ENCODE data around the gene TMUB1. TPM values are rescaled to one million over a fixed set of nuclear protein-coding genes. Genes with fewer than 3 reads are reported as not detected.

The TMUB1 gene
- total RNA-seq, 2 donors from 2014 or later: 25.7 to 35.2 TPM

DNA sequence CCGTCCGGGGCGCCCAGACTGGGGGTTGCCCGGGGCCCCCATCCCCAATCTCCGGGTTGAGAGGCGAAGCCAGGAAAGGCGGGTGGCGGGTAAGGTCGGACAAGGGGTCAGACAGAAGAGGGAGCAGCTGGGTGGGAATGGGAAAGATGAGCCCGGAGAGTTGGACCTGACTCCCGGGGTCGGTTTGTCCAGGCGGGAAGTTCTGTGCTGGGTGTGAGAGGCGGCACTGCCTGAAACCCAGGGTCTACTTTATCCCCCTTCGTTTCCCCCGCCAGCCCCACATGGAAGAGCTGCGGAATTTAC, 23.2 kb downstream of the TMUB1 start:
- H3K9me3 ChIP-seq: no peaks in the 10 kb centered on the region
- TF ChIP-seq, protein P1, sequence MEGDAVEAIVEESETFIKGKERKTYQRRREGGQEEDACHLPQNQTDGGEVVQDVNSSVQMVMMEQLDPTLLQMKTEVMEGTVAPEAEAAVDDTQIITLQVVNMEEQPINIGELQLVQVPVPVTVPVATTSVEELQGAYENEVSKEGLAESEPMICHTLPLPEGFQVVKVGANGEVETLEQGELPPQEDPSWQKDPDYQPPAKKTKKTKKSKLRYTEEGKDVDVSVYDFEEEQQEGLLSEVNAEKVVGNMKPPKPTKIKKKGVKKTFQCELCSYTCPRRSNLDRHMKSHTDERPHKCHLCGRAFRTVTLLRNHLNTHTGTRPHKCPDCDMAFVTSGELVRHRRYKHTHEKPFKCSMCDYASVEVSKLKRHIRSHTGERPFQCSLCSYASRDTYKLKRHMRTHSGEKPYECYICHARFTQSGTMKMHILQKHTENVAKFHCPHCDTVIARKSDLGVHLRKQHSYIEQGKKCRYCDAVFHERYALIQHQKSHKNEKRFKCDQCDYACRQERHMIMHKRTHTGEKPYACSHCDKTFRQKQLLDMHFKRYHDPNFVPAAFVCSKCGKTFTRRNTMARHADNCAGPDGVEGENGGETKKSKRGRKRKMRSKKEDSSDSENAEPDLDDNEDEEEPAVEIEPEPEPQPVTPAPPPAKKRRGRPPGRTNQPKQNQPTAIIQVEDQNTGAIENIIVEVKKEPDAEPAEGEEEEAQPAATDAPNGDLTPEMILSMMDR (IDR thresholded peaks at IDR 0.05): no peak
- peak overlapping the region; percentile 98 for H3K4me3 ChIP-seq
- H3K27me3 ChIP-seq (replicated peaks; ENCODE audit: insufficient read depth): no peaks in the 10 kb centered on the region
- ATAC-seq (ENCODE audit: insufficient number of reproducible peaks, low FRiP score, low read depth) (no peak), DNase-seq (ENCODE audit: low spot score) (no peak)
- peak overlapping the region; percentile 43 to 97 for H3K27ac ChIP-seq
- H3K4me1 ChIP-seq (ENCODE audit: control insufficient read depth in 1 of 2, low read depth in 2 of 2): peaks cover 37 to 56% of the 10 kb centered on the region in 2 donors
- peaks cover 6% of the 10 kb centered on the region for H3K36me3 ChIP-seq

DNA sequence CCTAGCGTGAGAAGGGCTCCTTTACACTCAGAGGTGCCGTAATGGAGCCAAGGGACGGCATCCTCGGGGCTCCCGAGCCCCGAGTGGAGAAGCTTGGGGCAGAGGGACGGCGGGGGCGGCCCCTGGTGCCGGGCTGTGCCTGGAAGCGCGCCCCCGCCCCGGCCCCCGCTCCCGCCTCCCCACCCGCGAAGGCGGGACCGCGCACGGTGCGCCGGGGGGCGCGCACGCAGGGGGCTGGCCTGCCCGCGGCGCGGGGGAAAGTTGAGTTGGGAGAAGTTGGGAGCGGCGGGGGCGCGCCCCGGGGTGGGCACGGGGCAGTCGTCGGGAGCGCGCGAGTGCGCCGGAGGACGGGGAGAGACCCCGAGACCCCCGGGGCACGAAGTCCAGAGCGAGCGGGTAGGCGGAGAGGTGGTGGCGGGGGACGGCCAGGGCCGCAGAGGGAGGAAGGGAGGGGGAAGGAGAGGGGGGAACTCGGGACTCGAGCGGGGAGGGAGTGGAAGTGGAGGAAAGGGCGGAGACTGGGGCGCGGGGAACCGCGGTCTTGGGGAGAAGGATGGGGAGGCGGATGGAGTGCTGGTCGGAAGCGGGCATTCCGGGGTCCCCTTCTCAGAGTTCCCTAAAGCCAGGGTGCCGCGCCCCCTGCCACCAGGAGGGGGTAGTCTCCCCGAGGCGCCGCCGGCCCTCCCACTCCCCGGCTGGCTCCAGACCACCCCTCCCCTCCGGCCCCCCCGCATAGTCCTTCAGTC, 23.8 kb downstream of the TMUB1 start, which contains the start of gene SLC4A2:
Gene SLC4A2, plus strand, starts transcription at position 223 of the 746 bp plus-strand sequence. CDS start 2,399 bp downstream, outside the sequence.
- TF ChIP-seq, protein P1 (IDR thresholded peaks at IDR 0.05): peak; percentile 55
- peak; percentile 36 for DNase-seq (ENCODE audit: low spot score)

DNA sequence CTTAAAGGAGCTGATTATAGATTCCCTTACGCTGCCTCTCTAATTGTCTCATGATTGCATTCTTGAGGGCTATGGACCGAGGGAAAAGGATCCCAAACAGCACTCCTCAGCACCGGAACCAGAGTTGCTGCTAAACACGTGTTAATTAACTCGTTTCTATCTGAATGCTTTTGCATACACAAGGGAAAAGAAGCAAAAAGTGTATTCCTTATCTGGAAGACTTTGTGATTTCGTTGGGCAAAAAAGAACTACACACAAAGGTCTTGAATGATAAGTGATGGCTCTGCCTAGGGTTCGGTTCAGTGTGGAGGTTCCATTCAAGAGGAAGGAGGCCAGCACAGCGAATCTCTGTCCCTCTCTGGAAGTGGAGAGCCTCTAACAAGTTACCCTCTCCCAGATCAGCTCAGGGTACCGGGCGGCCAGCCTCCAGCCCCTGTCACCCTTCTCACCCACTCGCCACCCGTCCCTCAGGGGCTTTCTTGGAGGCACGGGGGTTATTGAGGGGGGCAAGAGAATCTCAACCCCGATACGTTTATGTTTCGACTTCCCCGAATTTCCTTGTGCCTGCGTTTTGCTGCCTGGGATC, 24.4 kb downstream of the TMUB1 start:
- Histone ChIP-seq H3K4me3 (peak overlapping the region; percentile 98), H3K4me1 (ENCODE audit: control insufficient read depth in 1 of 2, low read depth in 2 of 2) (peaks cover 37 to 56% of the 10 kb centered on the region in 2 donors), H3K27me3 (replicated peaks; ENCODE audit: insufficient read depth) (no peaks in the 10 kb centered on the region), H3K27ac (peak overlapping the region; percentile 81 to 97), H3K9me3 (no peaks in the 10 kb centered on the region), H3K36me3 (no peaks in the 10 kb centered on the region)
- TF ChIP-seq, protein P1 (IDR thresholded peaks at IDR 0.05): no peak
- DNase-seq (ENCODE audit: low spot score): no peak
- ATAC-seq (ENCODE audit: insufficient number of reproducible peaks, low FRiP score, low read depth): no peak

More for the DNA sequence above, 23.8 kb downstream of the TMUB1 start, which contains the start of gene SLC4A2:
- ATAC-seq (ENCODE audit: insufficient number of reproducible peaks, low FRiP score, low read depth): peak; percentile 16
- no peaks in the 10 kb centered on the region for H3K9me3 ChIP-seq
- H3K36me3 ChIP-seq: peaks cover 2% of the 10 kb centered on the region
- H3K4me3 ChIP-seq: peak within 1 kb of the TSS; percentile 98
- peaks cover 37 to 56% of the 10 kb centered on the region in 2 donors for H3K4me1 ChIP-seq (ENCODE audit: control insufficient read depth in 1 of 2, low read depth in 2 of 2)
- H3K27me3 ChIP-seq (replicated peaks; ENCODE audit: insufficient read depth): no peaks in the 10 kb centered on the region
- peak within 1 kb of the TSS; percentile 81 to 97 for H3K27ac ChIP-seq

DNA sequence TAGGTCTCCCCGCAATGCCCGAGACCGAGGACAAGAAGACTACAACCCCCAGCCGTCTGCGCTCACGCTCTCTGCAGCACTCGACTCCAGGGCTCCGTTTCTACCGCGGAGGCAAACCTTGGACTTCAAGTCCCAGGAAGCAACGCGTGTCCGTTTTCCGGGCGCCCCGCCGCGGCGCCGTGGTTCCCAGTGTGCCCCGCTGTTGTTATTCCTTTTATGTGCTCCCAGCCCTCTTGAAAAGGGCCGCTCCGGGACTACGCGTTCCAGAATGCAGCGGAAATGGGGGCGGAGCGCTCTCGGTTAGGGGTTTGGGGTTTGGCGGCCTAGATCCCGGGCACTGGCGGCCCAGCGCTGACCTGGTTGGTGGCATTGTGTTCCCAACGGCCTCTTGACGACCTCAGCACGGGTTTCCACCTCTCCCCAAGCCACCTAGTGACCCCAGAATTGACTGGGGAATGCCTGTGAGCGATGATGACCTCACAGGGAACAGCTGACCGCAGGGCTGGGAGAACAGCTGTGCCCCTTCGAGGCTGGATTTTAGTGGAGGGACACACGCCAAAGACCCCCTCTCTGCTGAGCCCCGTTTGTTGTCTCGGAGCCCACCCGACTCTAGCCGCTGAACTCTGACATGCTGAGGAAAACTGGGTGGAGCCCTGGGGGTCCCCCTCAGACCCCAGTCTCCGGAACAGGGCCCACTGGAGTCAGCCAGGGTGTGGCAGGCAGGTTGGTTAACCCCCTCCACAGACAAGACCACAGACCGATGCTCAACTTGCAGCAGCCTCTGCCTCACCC, 25.1 kb downstream of the TMUB1 start:
- Histone ChIP-seq H3K27me3 (replicated peaks; ENCODE audit: insufficient read depth) (no peaks in the 10 kb centered on the region), H3K9me3 (no peaks in the 10 kb centered on the region), H3K4me3 (peak overlapping the region; percentile 98), H3K36me3 (no peaks in the 10 kb centered on the region), H3K27ac (peak overlapping the region; percentile 81 to 97), H3K4me1 (ENCODE audit: control insufficient read depth in 1 of 2, low read depth in 2 of 2) (peaks cover 37 to 50% of the 10 kb centered on the region in 2 donors)
- TF ChIP-seq, protein P1 (IDR thresholded peaks at IDR 0.05): no peak
- ATAC-seq (ENCODE audit: insufficient number of reproducible peaks, low FRiP score, low read depth) (peak; percentile 92), DNase-seq (ENCODE audit: low spot score) (peak; percentile 97)

All from thoracic aorta (tissue), 2 donors.